Left hindlimb (tissue), 1 donor: Measurements from ENCODE around the gene PDE11A.

Experiments used
- DNase-seq: peaks from one replicate; pipeline ENCODE4 v3.0.0-alpha.2; 2018

The PDE11A gene

GRCh38 chr2:177665328-177665727, 407.2 kb downstream of the PDE11A start:
- no peak for DNase-seq

- DNase-seq = no peak
Measured at GRCh38 chr2:177662895-177663294, 409.7 kb downstream of the PDE11A start.

GRCh38 chr2:177660742-177661141, 411.8 kb downstream of the PDE11A start:
- DNase-seq = no peak

- DNase-seq = no peak
Measured at GRCh38 chr2:177658309-177658708, 414.3 kb downstream of the PDE11A start.

- no peak for DNase-seq
Measured at GRCh38 chr2:177651833-177652232, 420.7 kb downstream of the PDE11A start.

GRCh38 chr2:177649568-177650518, 422.7 kb downstream of the PDE11A start:
- DNase-seq = no peak

- no peak for DNase-seq
Measured at GRCh38 chr2:177646791-177647190, 425.8 kb downstream of the PDE11A start.

- DNase-seq = no peak
Measured at GRCh38 chr2:177646241-177646640, 426.3 kb downstream of the PDE11A start.

GRCh38 chr2:177641331-177641730, 431.2 kb downstream of the PDE11A start:
- no peak for DNase-seq

GRCh38 chr2:177640423-177640822, 432.2 kb downstream of the PDE11A start:
- DNase-seq = no peak

GRCh38 chr2:177639262-177639914, 433.2 kb downstream of the PDE11A start:
- DNase-seq = no peak

GRCh38 chr2:177638507-177638906, 434.1 kb downstream of the PDE11A start:
- DNase-seq = no peak

GRCh38 chr2:177636672-177637071, 435.9 kb downstream of the PDE11A start:
- DNase-seq = no peak

- no peak for DNase-seq
Measured at GRCh38 chr2:177635696-177636095, 436.9 kb downstream of the PDE11A start.

- DNase-seq = no peak
Measured at GRCh38 chr2:177633910-177634294, 438.7 kb downstream of the PDE11A start.

- no peak for DNase-seq
Measured at GRCh38 chr2:177633111-177633510, 439.5 kb downstream of the PDE11A start.

- no peak for DNase-seq
Measured at GRCh38 chr2:177631680-177632079, 440.9 kb downstream of the PDE11A start.

- DNase-seq = no peak
Measured at GRCh38 chr2:177629357-177630024, 443.1 kb downstream of the PDE11A start.

- no peak for DNase-seq
Measured at GRCh38 chr2:177628831-177629230, 443.7 kb downstream of the PDE11A start.

GRCh38 chr2:177625744-177626650, 446.6 kb downstream of the PDE11A start:
- DNase-seq = no peak

- DNase-seq = no peak
Measured at GRCh38 chr2:177622521-177622920, 450.1 kb downstream of the PDE11A start.

GRCh38 chr2:177619986-177620385, 452.6 kb downstream of the PDE11A start:
- no peak for DNase-seq

GRCh38 chr2:177619461-177619860, 453.1 kb downstream of the PDE11A start:
- no peak for DNase-seq
